ENCODE data around the gene HOXD4. TPM values are rescaled to one million over a fixed set of nuclear protein-coding genes. Genes with fewer than 3 reads are reported as not detected.

Gene HOXD4
- total and polyA plus RNA-seq, 2 of the 4 experiments (the other 2 are of a cell fraction): not detected

DNA sequence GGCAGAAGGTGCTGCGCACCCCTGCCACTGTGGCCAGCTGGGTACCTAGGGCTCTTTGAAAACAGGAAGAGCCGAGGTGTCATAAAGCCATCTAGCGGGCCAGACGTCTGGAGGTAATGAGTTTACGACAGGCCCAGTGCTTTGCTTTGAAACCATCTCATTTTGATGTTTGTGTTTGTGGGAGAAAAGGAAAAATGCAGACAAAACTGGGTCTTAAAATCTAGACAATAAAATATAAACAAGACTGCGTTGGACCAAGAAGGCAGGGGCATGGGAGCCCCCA is 25.6 kb upstream of the HOXD4 start:
- no peaks in the 10 kb centered on the region for H3K9me1 ChIP-seq (ENCODE audit: insufficient read depth, low read length)
- no peak overlapping the region for H3K27ac ChIP-seq (ENCODE audit: insufficient read depth, low read length)
- ChIA-PET CTCF (interaction anchor here (2.7 to 3.7 kb wide), 2 partner anchors 428 to 526 kb away, joined by 19 to 20 read pairs; no protein-coding TSS in a partner anchor), POLR2A (ENCODE audit: unreplicated experiment) (no interaction called here)
- H2BK120ac ChIP-seq (ENCODE audit: low read depth, low read length): no peak overlapping the region
- H2BK5ac ChIP-seq (ENCODE audit: low read depth, low read length, poor library complexity, severe bottlenecking): no peak overlapping the region
- no peak overlapping the region for H4K5ac ChIP-seq (ENCODE audit: low read depth, low read length)
- H4K8ac ChIP-seq (ENCODE audit: low read depth in 2 of 2, low read length in 2 of 2): no peak overlapping the region
- H3K27me3 ChIP-seq (ENCODE audit: control insufficient read depth, insufficient read depth, low read length): peaks cover 90% of the 10 kb centered on the region
- H3K23ac ChIP-seq (ENCODE audit: low read depth, low read length): no peak overlapping the region
- in situ Hi-C loops (cut with MboI; ENCODE audit: low sequenced_read_pairs): loop anchor here (5.0 to 10.0 kb wide), 4 partner anchors 329 to 1029 kb away; no protein-coding TSS in a partner anchor
- no peak overlapping the region for H3K4me2 ChIP-seq (ENCODE audit: low read depth, low read length)
- no peaks in the 10 kb centered on the region for H3K79me1 ChIP-seq (ENCODE audit: low read depth in 1 of 2, low read length in 2 of 2)
- no peak overlapping the region for H3K4me3 ChIP-seq (ENCODE audit: insufficient read depth, low read depth, low read length)
- H3K9me3 ChIP-seq (ENCODE audit: control insufficient read depth, insufficient read depth, low read length): peaks cover 3% of the 10 kb centered on the region; the same call in 1 of the 2 replicates
- no CpG with 5 or more reads among the region's 6 CpGs for WGBS, 2 experiments (ENCODE audit: extremely low coverage in 2 of 2, insufficient read length in 1 of 2)
- TF ChIP-seq, protein P1, sequence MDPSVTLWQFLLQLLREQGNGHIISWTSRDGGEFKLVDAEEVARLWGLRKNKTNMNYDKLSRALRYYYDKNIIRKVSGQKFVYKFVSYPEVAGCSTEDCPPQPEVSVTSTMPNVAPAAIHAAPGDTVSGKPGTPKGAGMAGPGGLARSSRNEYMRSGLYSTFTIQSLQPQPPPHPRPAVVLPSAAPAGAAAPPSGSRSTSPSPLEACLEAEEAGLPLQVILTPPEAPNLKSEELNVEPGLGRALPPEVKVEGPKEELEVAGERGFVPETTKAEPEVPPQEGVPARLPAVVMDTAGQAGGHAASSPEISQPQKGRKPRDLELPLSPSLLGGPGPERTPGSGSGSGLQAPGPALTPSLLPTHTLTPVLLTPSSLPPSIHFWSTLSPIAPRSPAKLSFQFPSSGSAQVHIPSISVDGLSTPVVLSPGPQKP (IDR thresholded peaks at IDR 0.05; ENCODE audit: borderline replicate concordance, low read depth, low read length): no peak
- TF ChIP-seq MAFK (IDR thresholded peaks at IDR 0.05; ENCODE audit: low read depth, low read length): no peak
- no peak for TF ChIP-seq NFE2L2 (IDR thresholded peaks at IDR 0.05; ENCODE audit: low read depth, low read length)
- no peak for TF ChIP-seq SMC3 (IDR thresholded peaks at IDR 0.05; ENCODE audit: low read depth, low read length)
- TF ChIP-seq RFX5 (IDR thresholded peaks at IDR 0.05; ENCODE audit: low read depth, low read length): no peak
- no peak for TF ChIP-seq RAD21 (IDR thresholded peaks at IDR 0.05; ENCODE audit: low read length)
- no peak for TF ChIP-seq CEBPB (IDR thresholded peaks at IDR 0.05; ENCODE audit: low read depth, low read length)
- no peaks in the 10 kb centered on the region; the same call in 1 of the 2 replicates for H4K20me1 ChIP-seq (ENCODE audit: insufficient read depth, low read length)
- H3K56ac ChIP-seq (ENCODE audit: extremely low read depth, insufficient read depth, low read length): no peak overlapping the region
- no peaks in the 10 kb centered on the region for H3K36me3 ChIP-seq (ENCODE audit: control insufficient read depth, insufficient read depth, low read length)
- H2AK5ac ChIP-seq (ENCODE audit: low read depth, low read length): no peak overlapping the region
- H3K9ac ChIP-seq (ENCODE audit: low read depth, low read length): no peak overlapping the region
- H3K18ac ChIP-seq (ENCODE audit: low read depth, low read length): no peak overlapping the region
- H4K91ac ChIP-seq (ENCODE audit: insufficient read depth, low read depth, low read length): no peak overlapping the region
- dilution Hi-C loops (cut with HindIII; ENCODE audit: low sequenced_read_pairs, unreplicated experiment): no loop called here
- no peak overlapping the region for H2BK15ac ChIP-seq (ENCODE audit: low read depth, low read length)
- no peak overlapping the region for H2BK20ac ChIP-seq (ENCODE audit: low read depth, low read length)
- H3K4ac ChIP-seq (ENCODE audit: low read depth, low read length): no peak overlapping the region
- DNase-seq: no peak
- H3K14ac ChIP-seq (replicated peaks; ENCODE audit: low read depth, low read length): no peak overlapping the region
- no peak overlapping the region for H2AFZ ChIP-seq (replicated peaks; ENCODE audit: low read length, poor library complexity)
- ATAC-seq (ENCODE audit: low read depth): no peak
- BruUV-seq (replicated peaks): no TSS peak
- H2AK9ac ChIP-seq (replicated peaks; ENCODE audit: low read depth, low read length, poor library complexity): no peak overlapping the region
- no peaks in the 10 kb centered on the region for H3K4me1 ChIP-seq (ENCODE audit: control insufficient read depth, insufficient read depth, low read length)
- intact Hi-C loops (cut with micrococcal nuclease): loop anchor here (2.0 kb wide), 1 partner anchor 1633 kb away; no protein-coding TSS in a partner anchor
